Endothelial cell (in vitro differentiated cells): ENCODE measurements around the gene SPSB1. TPM values are rescaled to one million over a fixed set of nuclear protein-coding genes. Genes with fewer than 3 reads are reported as not detected.

Source experiments
- DNase-seq: peaks from one replicate; pipeline ENCODE4 v3.0.0; 2021; ENCODE audit warnings: low spot score
- H3K27ac Mint-ChIP-seq: one replicate; pipeline ENCODE4 v1.8.0; 2021; ENCODE audit warnings: mixed read lengths, inconsistent platforms; ENCODE audit not compliant: unreplicated experiment
- H3K27me3 Mint-ChIP-seq: one replicate; pipeline ENCODE4 v1.8.0; 2021; ENCODE audit warnings: mild to moderate bottlenecking, moderate library complexity, mixed read lengths, inconsistent platforms; ENCODE audit not compliant: unreplicated experiment
- H3K36me3 Mint-ChIP-seq: one replicate; pipeline ENCODE4 v1.8.0; 2021; ENCODE audit warnings: mild to moderate bottlenecking, low read depth, mixed read lengths, inconsistent platforms; ENCODE audit not compliant: unreplicated experiment
- H3K4me1 Mint-ChIP-seq: one replicate; pipeline ENCODE4 v1.8.0; 2021; ENCODE audit warnings: mild to moderate bottlenecking, mixed read lengths, inconsistent platforms; ENCODE audit not compliant: unreplicated experiment
- H3K4me3 Mint-ChIP-seq: one replicate; pipeline ENCODE4 v1.8.0; 2021; ENCODE audit warnings: mild to moderate bottlenecking, mixed read lengths, inconsistent platforms; ENCODE audit not compliant: unreplicated experiment
- H3K9me3 Mint-ChIP-seq: one replicate; pipeline ENCODE4 v1.8.0; 2021; ENCODE audit warnings: mixed read lengths, inconsistent platforms; ENCODE audit not compliant: unreplicated experiment
- total RNA-seq: library from RNA; stranded (reverse); fragmentation: NEBNext Ultra II Directional; extraction: Animal tissue kit (Norgen Biotek cat#: 25700); gene quantifications from one replicate; pipeline ENCODE4 v1.2.1, GENCODE V29; 2021; ENCODE audit not compliant: unreplicated experiment
- TF ChIP-seq, protein P1 (sequence below): fragments of 200-600 bp; sonication (generic); IDR thresholded peaks from one replicate; pipeline ENCODE4 v1.5.0; 2021; ENCODE audit warnings: antibody characterized with exemption; ENCODE audit not compliant: unreplicated experiment

Gene SPSB1
- total RNA-seq, 1 donor from 2014 or later = 8.1 TPM

- H3K27me3 Mint-ChIP-seq = peaks cover 6% of the 10 kb centered on the region
- DNase-seq = no peak
- TF ChIP-seq, protein P1, sequence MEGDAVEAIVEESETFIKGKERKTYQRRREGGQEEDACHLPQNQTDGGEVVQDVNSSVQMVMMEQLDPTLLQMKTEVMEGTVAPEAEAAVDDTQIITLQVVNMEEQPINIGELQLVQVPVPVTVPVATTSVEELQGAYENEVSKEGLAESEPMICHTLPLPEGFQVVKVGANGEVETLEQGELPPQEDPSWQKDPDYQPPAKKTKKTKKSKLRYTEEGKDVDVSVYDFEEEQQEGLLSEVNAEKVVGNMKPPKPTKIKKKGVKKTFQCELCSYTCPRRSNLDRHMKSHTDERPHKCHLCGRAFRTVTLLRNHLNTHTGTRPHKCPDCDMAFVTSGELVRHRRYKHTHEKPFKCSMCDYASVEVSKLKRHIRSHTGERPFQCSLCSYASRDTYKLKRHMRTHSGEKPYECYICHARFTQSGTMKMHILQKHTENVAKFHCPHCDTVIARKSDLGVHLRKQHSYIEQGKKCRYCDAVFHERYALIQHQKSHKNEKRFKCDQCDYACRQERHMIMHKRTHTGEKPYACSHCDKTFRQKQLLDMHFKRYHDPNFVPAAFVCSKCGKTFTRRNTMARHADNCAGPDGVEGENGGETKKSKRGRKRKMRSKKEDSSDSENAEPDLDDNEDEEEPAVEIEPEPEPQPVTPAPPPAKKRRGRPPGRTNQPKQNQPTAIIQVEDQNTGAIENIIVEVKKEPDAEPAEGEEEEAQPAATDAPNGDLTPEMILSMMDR = no peak
- no peak overlapping the region for H3K4me3 Mint-ChIP-seq
- peaks cover 6% of the 10 kb centered on the region for H3K36me3 Mint-ChIP-seq
- peaks cover 4% of the 10 kb centered on the region for H3K4me1 Mint-ChIP-seq
- no peak overlapping the region for H3K27ac Mint-ChIP-seq
- no peaks in the 10 kb centered on the region for H3K9me3 Mint-ChIP-seq
Observed at GRCh38 chr1:9328201-9328600, 35.5 kb downstream of the SPSB1 start.

DNA sequence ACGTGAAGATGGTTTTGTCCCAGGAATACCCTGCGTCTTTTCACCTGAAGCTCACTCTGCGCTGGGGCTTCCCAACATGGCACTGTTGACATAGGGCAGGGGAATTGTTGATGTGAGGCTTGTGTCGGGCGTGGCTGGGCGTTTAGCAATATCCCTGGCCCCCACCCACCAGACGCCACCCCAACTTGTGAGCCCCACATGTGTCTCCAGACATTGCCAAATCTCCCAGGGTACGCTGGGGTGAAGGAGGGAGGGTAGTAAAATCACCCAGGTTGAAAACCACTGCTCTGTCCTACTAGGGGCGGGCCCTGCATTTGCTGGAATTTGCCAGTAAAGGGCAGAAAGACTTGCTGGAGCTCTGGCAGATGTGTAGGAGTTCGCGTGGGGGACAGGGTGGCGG lies 36.0 kb downstream of the SPSB1 start:
- no peak for DNase-seq
- TF ChIP-seq, protein P1 = no peak
- Mint-ChIP-seq H3K27ac (no peak overlapping the region), H3K9me3 (no peaks in the 10 kb centered on the region), H3K4me1 (peaks cover 4% of the 10 kb centered on the region), H3K27me3 (peaks cover 6% of the 10 kb centered on the region), H3K36me3 (peaks cover 6% of the 10 kb centered on the region), H3K4me3 (no peak overlapping the region)

GRCh38 chr1:9331016-9331415 lies 38.3 kb downstream of the SPSB1 start:
- Mint-ChIP-seq H3K27ac (no peak overlapping the region), H3K9me3 (no peaks in the 10 kb centered on the region), H3K36me3 (peaks cover 3% of the 10 kb centered on the region), H3K27me3 (peaks cover 6% of the 10 kb centered on the region), H3K4me3 (no peak overlapping the region), H3K4me1 (peaks cover 4% of the 10 kb centered on the region)
- TF ChIP-seq, protein P1 = no peak
- no peak for DNase-seq

DNA sequence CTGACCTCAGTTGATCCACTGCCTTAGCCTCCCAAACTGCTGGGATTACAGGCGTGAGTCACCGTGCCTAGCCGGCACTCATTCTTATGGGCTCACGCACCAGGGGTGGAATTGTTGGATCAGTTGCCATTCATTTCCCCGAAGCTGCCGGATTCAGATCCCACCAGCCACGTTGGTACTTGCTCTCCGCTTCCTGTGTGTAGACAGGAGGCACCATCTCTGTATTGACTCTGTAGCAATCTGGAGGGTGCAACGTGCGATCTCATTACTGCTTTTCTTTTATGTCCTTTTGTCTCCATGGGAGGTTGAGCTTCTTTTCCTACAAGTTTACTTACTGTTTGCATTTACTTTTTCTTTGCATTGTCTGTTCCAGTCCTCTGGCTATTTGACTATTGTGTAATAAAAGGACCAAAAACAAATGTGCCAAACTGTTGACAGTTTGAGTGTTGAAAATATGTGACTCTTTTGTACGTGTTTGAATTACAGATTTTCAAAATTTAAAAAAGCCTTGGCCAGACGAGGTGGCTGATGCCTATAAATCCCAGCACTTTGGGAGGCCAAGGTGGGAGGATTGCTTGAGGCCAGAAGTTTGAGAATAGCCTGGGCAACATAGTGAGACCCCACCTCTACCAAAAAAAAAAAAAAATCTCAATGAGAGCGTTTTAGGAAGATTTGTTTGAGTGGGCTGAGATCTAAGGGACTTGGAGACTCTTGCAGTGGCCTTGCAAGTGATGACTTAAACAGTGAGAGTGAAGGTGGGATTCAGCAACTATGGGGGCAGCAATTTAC lies 39.1 kb downstream of the SPSB1 start:
- Mint-ChIP-seq H3K27me3 (peaks cover 6% of the 10 kb centered on the region), H3K36me3 (peaks cover 3% of the 10 kb centered on the region), H3K4me1 (peaks cover 4% of the 10 kb centered on the region), H3K9me3 (no peaks in the 10 kb centered on the region), H3K27ac (no peak overlapping the region), H3K4me3 (no peak overlapping the region)
- TF ChIP-seq, protein P1 = no peak
- no peak for DNase-seq

- no peak overlapping the region for H3K4me3 Mint-ChIP-seq
- H3K4me1 Mint-ChIP-seq = peaks cover 4% of the 10 kb centered on the region
- H3K36me3 Mint-ChIP-seq = peaks cover 3% of the 10 kb centered on the region
- H3K27me3 Mint-ChIP-seq = peaks cover 6% of the 10 kb centered on the region
- H3K9me3 Mint-ChIP-seq = no peaks in the 10 kb centered on the region
- H3K27ac Mint-ChIP-seq = peak overlapping the region; percentile 28
- DNase-seq = no peak
- TF ChIP-seq, protein P1 = no peak
Observed at GRCh38 chr1:9332513-9333143, 39.9 kb downstream of the SPSB1 start.
